Neural cell (in vitro differentiated cells): ENCODE measurements around the gene LRRC2.

Source experiments
- EP300 ChIP-seq: fragments of 450-650 bp; conservative IDR thresholded peaks from 2 replicates; pipeline ENCODE4 v1.6.1; 2014; ENCODE audit warnings: antibody characterized with exemption, mild to moderate bottlenecking, moderate library complexity; ENCODE audit not compliant: poor library complexity, severe bottlenecking
- POLR2AphosphoS5 ChIP-seq: IDR thresholded peaks from 2 replicates; pipeline ENCODE4 v1.6.1; 2012
- RAD21 ChIP-seq: fragments of 450-650 bp; conservative IDR thresholded peaks from 2 replicates; pipeline ENCODE4 v1.6.1; 2014; ENCODE audit warnings: antibody characterized with exemption, mild to moderate bottlenecking, moderate library complexity
- REST ChIP-seq: IDR thresholded peaks from 2 replicates; pipeline ENCODE4 v1.6.1; 2012; ENCODE audit warnings: borderline replicate concordance
- TF ChIP-seq, protein P1 (sequence below): fragments of 450-650 bp; IDR thresholded peaks from 2 replicates; pipeline ENCODE4 v1.5.1; 2014; ENCODE audit warnings: antibody characterized with exemption, mild to moderate bottlenecking, moderate library complexity; ENCODE audit not compliant: poor library complexity, severe bottlenecking

DNA sequence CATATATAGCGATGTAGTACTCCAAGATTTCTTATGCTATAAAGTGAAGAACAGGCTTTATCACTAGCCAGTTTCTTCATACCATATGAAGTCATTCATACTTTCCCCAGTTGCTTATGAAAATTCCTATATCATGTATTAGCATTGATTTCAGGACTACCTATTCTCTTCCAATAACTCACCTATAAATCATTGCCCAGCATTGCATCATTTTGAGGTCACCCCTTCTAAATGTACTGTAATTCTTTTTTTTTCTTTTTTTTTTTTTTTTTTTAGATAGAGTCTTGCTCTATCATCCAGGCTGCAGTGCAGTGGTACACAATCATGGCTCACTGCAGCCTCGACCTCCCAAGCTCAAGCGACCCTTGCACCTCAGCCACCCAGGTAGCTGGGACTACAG, 41.3 kb downstream of the LRRC2 start:
- TF ChIP-seq, protein P1, sequence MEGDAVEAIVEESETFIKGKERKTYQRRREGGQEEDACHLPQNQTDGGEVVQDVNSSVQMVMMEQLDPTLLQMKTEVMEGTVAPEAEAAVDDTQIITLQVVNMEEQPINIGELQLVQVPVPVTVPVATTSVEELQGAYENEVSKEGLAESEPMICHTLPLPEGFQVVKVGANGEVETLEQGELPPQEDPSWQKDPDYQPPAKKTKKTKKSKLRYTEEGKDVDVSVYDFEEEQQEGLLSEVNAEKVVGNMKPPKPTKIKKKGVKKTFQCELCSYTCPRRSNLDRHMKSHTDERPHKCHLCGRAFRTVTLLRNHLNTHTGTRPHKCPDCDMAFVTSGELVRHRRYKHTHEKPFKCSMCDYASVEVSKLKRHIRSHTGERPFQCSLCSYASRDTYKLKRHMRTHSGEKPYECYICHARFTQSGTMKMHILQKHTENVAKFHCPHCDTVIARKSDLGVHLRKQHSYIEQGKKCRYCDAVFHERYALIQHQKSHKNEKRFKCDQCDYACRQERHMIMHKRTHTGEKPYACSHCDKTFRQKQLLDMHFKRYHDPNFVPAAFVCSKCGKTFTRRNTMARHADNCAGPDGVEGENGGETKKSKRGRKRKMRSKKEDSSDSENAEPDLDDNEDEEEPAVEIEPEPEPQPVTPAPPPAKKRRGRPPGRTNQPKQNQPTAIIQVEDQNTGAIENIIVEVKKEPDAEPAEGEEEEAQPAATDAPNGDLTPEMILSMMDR = no peak
- no peak for TF ChIP-seq EP300
- no peak for TF ChIP-seq REST
- no peak for TF ChIP-seq POLR2AphosphoS5
- TF ChIP-seq RAD21 = no peak
